ENCODE measurements around the gene RPUSD1.

Gene RPUSD1

GRCh38 chr16:783404-784161, 4.6 kb downstream of the RPUSD1 start:
- peaks cover 8 to 20% of the 10 kb centered on the region in 2 donors for H3K4me1 ChIP-seq (ENCODE audit: control insufficient read depth in 1 of 2, insufficient read depth in 2 of 2, low read length in 2 of 2)
- peaks cover 2 to 9% of the 10 kb centered on the region in 2 donors for H3K36me3 ChIP-seq (ENCODE audit: control insufficient read depth in 1 of 2, insufficient read depth in 2 of 2, low read length in 2 of 2)
- H3K4me3 ChIP-seq (ENCODE audit: low read depth in 1 of 2, low read length in 2 of 2): no peak overlapping the region
- H3K27ac ChIP-seq (ENCODE audit: low read depth, low read length): no peak overlapping the region
- H3K9me3 ChIP-seq (ENCODE audit: control insufficient read depth in 1 of 2, low read length in 2 of 2): no peaks in the 10 kb centered on the region
- H3K27me3 ChIP-seq (ENCODE audit: control insufficient read depth in 1 of 2, insufficient read depth in 2 of 2, low read length in 2 of 2): peaks cover 9 to 25% of the 10 kb centered on the region in 2 donors
- no peak overlapping the region for H3K9ac ChIP-seq (ENCODE audit: low read depth in 1 of 2, low read length in 2 of 2)

GRCh38 chr16:782766-783403, 5.3 kb downstream of the RPUSD1 start:
- peak overlapping the region in 1 of 2 donors; percentile 21 for H3K4me3 ChIP-seq (ENCODE audit: low read depth in 1 of 2, low read length in 2 of 2)
- H3K9ac ChIP-seq (ENCODE audit: low read depth in 1 of 2, low read length in 2 of 2): no peak overlapping the region
- no peaks in the 10 kb centered on the region for H3K9me3 ChIP-seq (ENCODE audit: control insufficient read depth in 1 of 2, low read length in 2 of 2)
- peaks cover 8 to 20% of the 10 kb centered on the region in 2 donors for H3K4me1 ChIP-seq (ENCODE audit: control insufficient read depth in 1 of 2, insufficient read depth in 2 of 2, low read length in 2 of 2)
- H3K27me3 ChIP-seq (ENCODE audit: control insufficient read depth in 1 of 2, insufficient read depth in 2 of 2, low read length in 2 of 2): peaks cover 15 to 32% of the 10 kb centered on the region in 2 donors
- peaks cover 2 to 9% of the 10 kb centered on the region in 2 donors for H3K36me3 ChIP-seq (ENCODE audit: control insufficient read depth in 1 of 2, insufficient read depth in 2 of 2, low read length in 2 of 2)
- H3K27ac ChIP-seq (ENCODE audit: low read depth, low read length): no peak overlapping the region

DNA sequence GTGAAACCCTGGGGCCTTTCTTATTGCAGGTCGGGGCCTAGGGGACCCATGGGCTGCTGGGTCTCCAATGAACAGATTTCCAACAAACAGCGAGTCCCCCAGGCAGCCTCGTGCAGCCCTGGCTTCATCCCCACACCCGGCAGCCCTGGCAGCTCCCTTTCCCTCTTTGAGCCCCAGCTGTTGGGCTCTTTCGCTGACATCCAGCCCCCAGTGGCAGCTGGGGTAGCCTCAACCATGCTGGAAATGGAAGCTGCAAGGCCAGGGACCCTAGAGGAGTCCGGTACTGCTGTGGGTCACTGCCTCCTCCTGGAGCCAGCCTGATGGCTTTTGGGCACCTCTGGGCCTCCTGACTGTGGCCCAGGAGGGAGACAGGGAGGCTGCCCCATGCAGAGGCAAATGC, 5.9 kb downstream of the RPUSD1 start:
- Histone ChIP-seq H3K27me3 (ENCODE audit: control insufficient read depth in 1 of 2, insufficient read depth in 2 of 2, low read length in 2 of 2) (peaks cover 18 to 35% of the 10 kb centered on the region in 2 donors), H3K36me3 (ENCODE audit: control insufficient read depth in 1 of 2, insufficient read depth in 2 of 2, low read length in 2 of 2) (peaks cover 2 to 9% of the 10 kb centered on the region in 2 donors), H3K27ac (ENCODE audit: low read depth, low read length) (no peak overlapping the region), H3K9ac (ENCODE audit: low read depth in 1 of 2, low read length in 2 of 2) (no peak overlapping the region), H3K4me3 (ENCODE audit: low read depth in 1 of 2, low read length in 2 of 2) (no peak overlapping the region), H3K9me3 (ENCODE audit: control insufficient read depth in 1 of 2, low read length in 2 of 2) (no peaks in the 10 kb centered on the region), H3K4me1 (ENCODE audit: control insufficient read depth in 1 of 2, insufficient read depth in 2 of 2, low read length in 2 of 2) (peaks cover 8 to 13% of the 10 kb centered on the region in 2 donors)

DNA sequence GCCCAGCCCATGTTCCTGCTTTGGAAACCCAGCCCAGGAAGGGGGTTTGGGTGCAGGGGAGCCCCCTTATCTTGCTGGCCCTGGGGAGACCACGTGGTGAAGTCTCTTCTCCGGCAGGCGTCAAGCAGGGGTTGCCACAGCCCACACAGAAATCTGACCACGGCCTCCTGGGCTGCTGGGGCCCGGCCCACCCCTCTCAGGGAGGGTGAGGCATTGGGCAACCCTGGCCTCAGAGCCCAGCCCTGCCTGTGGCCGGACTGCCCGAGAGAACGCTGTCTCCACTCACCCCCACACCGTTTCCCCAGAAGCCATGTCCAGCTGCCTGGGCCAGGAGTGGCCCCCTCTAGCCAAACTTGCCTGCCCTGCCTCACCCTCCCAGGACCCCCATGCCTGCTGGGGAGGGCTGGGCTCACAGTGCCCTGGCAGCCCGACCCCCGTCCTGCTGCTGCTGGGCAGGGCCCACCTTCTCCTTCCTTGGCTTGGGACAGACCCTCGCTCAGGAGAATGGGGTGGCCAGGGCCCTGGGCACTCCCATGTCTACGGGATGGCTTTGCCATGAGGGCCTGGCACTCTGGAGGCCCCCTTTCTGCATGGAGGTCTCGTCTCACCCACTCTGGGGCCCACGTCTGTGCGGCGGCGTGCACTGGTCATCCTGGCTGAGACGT, 6.7 kb downstream of the RPUSD1 start:
- H3K9ac ChIP-seq (ENCODE audit: low read depth in 1 of 2, low read length in 2 of 2): no peak overlapping the region
- H3K4me3 ChIP-seq (ENCODE audit: low read depth in 1 of 2, low read length in 2 of 2): no peak overlapping the region
- H3K9me3 ChIP-seq (ENCODE audit: control insufficient read depth in 1 of 2, low read length in 2 of 2): no peaks in the 10 kb centered on the region
- H3K27me3 ChIP-seq (ENCODE audit: control insufficient read depth in 1 of 2, insufficient read depth in 2 of 2, low read length in 2 of 2): peaks cover 18 to 35% of the 10 kb centered on the region in 2 donors
- H3K4me1 ChIP-seq (ENCODE audit: control insufficient read depth in 1 of 2, insufficient read depth in 2 of 2, low read length in 2 of 2): peaks cover 8 to 9% of the 10 kb centered on the region in 2 donors
- no peak overlapping the region for H3K27ac ChIP-seq (ENCODE audit: low read depth, low read length)
- H3K36me3 ChIP-seq (ENCODE audit: control insufficient read depth in 1 of 2, insufficient read depth in 2 of 2, low read length in 2 of 2): peaks cover 2 to 6% of the 10 kb centered on the region in 2 donors

DNA sequence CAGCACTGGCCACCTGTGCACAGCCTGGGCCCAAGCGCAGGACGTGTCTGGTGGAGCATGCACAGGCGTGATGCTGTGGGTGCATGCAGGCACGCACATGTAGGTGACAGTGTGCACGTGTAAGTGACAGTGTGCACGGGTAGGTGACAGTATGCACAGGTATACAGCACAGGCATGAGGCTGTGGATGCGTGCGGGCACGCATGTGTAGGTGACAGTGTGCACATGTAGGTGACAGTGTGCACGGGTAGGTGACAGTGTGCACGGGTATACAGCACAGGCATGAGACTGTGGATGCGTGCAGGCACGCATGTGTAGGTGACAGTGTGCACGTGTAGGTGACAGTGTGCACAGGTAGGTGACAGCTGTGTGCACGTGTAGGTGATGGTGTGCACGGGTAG, 7.9 kb downstream of the RPUSD1 start:
- Histone ChIP-seq H3K4me3 (ENCODE audit: low read depth in 1 of 2, low read length in 2 of 2) (no peak overlapping the region), H3K36me3 (ENCODE audit: control insufficient read depth in 1 of 2, insufficient read depth in 2 of 2, low read length in 2 of 2) (peaks cover 0 to 2% of the 10 kb centered on the region in 2 donors), H3K27me3 (ENCODE audit: control insufficient read depth in 1 of 2, insufficient read depth in 2 of 2, low read length in 2 of 2) (peaks cover 18 to 42% of the 10 kb centered on the region in 2 donors), H3K9me3 (ENCODE audit: control insufficient read depth in 1 of 2, low read length in 2 of 2) (no peaks in the 10 kb centered on the region), H3K27ac (ENCODE audit: low read depth, low read length) (no peak overlapping the region), H3K9ac (ENCODE audit: low read depth in 1 of 2, low read length in 2 of 2) (no peak overlapping the region), H3K4me1 (ENCODE audit: control insufficient read depth in 1 of 2, insufficient read depth in 2 of 2, low read length in 2 of 2) (peaks cover 8 to 9% of the 10 kb centered on the region in 2 donors)

- no peaks in the 10 kb centered on the region for H3K9me3 ChIP-seq (ENCODE audit: control insufficient read depth in 1 of 2, low read length in 2 of 2)
- no peak overlapping the region for H3K9ac ChIP-seq (ENCODE audit: low read depth in 1 of 2, low read length in 2 of 2)
- H3K27ac ChIP-seq (ENCODE audit: low read depth, low read length): no peak overlapping the region
- no peak overlapping the region for H3K4me3 ChIP-seq (ENCODE audit: low read depth in 1 of 2, low read length in 2 of 2)
- H3K27me3 ChIP-seq (ENCODE audit: control insufficient read depth in 1 of 2, insufficient read depth in 2 of 2, low read length in 2 of 2): peaks cover 18 to 42% of the 10 kb centered on the region in 2 donors
- H3K36me3 ChIP-seq (ENCODE audit: control insufficient read depth in 1 of 2, insufficient read depth in 2 of 2, low read length in 2 of 2): no peaks in the 10 kb centered on the region
- peaks cover 8 to 9% of the 10 kb centered on the region in 2 donors for H3K4me1 ChIP-seq (ENCODE audit: control insufficient read depth in 1 of 2, insufficient read depth in 2 of 2, low read length in 2 of 2)
Observed at GRCh38 chr16:779561-779960, 8.6 kb downstream of the RPUSD1 start.

- Histone ChIP-seq H3K9ac (ENCODE audit: low read depth in 1 of 2, low read length in 2 of 2) (no peak overlapping the region), H3K27ac (ENCODE audit: low read depth, low read length) (no peak overlapping the region), H3K9me3 (ENCODE audit: control insufficient read depth in 1 of 2, low read length in 2 of 2) (no peaks in the 10 kb centered on the region), H3K27me3 (ENCODE audit: control insufficient read depth in 1 of 2, insufficient read depth in 2 of 2, low read length in 2 of 2) (peaks cover 18 to 42% of the 10 kb centered on the region in 2 donors), H3K4me1 (ENCODE audit: control insufficient read depth in 1 of 2, insufficient read depth in 2 of 2, low read length in 2 of 2) (peaks cover 8 to 9% of the 10 kb centered on the region in 2 donors), H3K36me3 (ENCODE audit: control insufficient read depth in 1 of 2, insufficient read depth in 2 of 2, low read length in 2 of 2) (no peaks in the 10 kb centered on the region), H3K4me3 (ENCODE audit: low read depth in 1 of 2, low read length in 2 of 2) (no peak overlapping the region)
Observed at GRCh38 chr16:778909-779527, 9.2 kb downstream of the RPUSD1 start.

DNA sequence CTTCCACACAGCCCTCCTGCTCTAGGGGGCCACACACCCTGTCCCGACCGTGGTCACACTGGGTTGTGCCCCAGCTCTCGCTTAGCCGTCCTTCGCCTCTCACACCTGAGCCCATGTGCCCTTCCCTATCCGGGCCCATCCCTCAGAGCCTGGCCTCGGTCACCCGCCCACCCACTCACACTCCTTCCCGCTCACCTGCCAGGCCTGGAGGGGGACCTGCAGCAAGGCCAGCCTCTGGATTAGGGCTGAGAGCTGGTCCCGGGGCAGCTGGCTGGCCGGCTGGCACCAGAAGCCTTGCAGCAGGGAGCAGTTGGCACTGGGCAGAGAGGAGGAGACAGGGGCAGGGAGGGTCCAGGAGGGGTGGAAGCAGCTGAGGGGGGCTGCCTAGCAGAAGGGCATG, 9.7 kb downstream of the RPUSD1 start:
- peaks cover 17 to 41% of the 10 kb centered on the region in 2 donors for H3K27me3 ChIP-seq (ENCODE audit: control insufficient read depth in 1 of 2, insufficient read depth in 2 of 2, low read length in 2 of 2)
- no peaks in the 10 kb centered on the region for H3K9me3 ChIP-seq (ENCODE audit: control insufficient read depth in 1 of 2, low read length in 2 of 2)
- peaks cover 6 to 9% of the 10 kb centered on the region in 2 donors for H3K4me1 ChIP-seq (ENCODE audit: control insufficient read depth in 1 of 2, insufficient read depth in 2 of 2, low read length in 2 of 2)
- no peak overlapping the region for H3K4me3 ChIP-seq (ENCODE audit: low read depth in 1 of 2, low read length in 2 of 2)
- H3K36me3 ChIP-seq (ENCODE audit: control insufficient read depth in 1 of 2, insufficient read depth in 2 of 2, low read length in 2 of 2): no peaks in the 10 kb centered on the region
- H3K9ac ChIP-seq (ENCODE audit: low read depth in 1 of 2, low read length in 2 of 2): no peak overlapping the region
- H3K27ac ChIP-seq (ENCODE audit: low read depth, low read length): no peak overlapping the region

DNA sequence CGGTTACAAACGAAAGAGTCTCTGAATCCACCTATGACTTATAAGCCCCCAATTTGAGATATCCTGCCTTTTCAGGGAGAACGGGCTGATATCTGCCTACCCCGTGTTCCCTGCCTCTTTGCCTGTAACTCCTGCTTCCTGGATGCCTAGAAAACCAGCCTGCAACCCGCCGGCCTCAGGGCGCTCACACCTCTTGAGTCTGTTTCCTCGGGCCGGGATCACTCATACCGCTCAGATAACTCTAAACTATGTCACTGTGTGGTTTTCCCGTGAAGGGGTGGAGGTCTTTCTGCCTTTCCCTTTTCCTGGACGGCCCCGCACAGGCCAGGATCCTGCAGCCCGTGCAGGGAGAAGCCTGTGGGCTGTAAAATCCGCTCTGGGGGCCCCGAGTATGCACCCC, 10.4 kb downstream of the RPUSD1 start:
- Histone ChIP-seq H3K36me3 (ENCODE audit: control insufficient read depth in 1 of 2, insufficient read depth in 2 of 2, low read length in 2 of 2) (no peaks in the 10 kb centered on the region), H3K9me3 (ENCODE audit: control insufficient read depth in 1 of 2, low read length in 2 of 2) (no peaks in the 10 kb centered on the region), H3K4me1 (ENCODE audit: control insufficient read depth in 1 of 2, insufficient read depth in 2 of 2, low read length in 2 of 2) (peaks cover 0 to 3% of the 10 kb centered on the region in 2 donors), H3K27ac (ENCODE audit: low read depth, low read length) (no peak overlapping the region), H3K27me3 (ENCODE audit: control insufficient read depth in 1 of 2, insufficient read depth in 2 of 2, low read length in 2 of 2) (peaks cover 11 to 35% of the 10 kb centered on the region in 2 donors), H3K4me3 (ENCODE audit: low read depth in 1 of 2, low read length in 2 of 2) (no peak overlapping the region), H3K9ac (ENCODE audit: low read depth in 1 of 2, low read length in 2 of 2) (no peak overlapping the region)

Data from duodenal mucosa (tissue), 2 donors.